ENCODE data around the gene GIT2.

- no peak for TF ChIP-seq POLR2A (IDR thresholded peaks at IDR 0.05; ENCODE audit: low read length)
- no peak for TF ChIP-seq GATA1 (IDR thresholded peaks at IDR 0.05; ENCODE audit: low read depth, low read length)
Observed at GRCh38 chr12:109939504-109939903, 56.7 kb downstream of the GIT2 start.

All from erythroblast (primary cell).